AG04449 (cell line): Measurements from ENCODE around the gene FHIP1B.

ENCODE experiments used
- CTCF ChIA-PET: fragments of 350-600 bp; formaldehyde crosslinking; extraction: SDS; loops from one replicate; lab custom pipeline; 2021; ENCODE audit warnings: antibody characterized with exemption; lab: Yijun Ruan, JAX
- POLR2A ChIA-PET: fragments of 400-600, 350-600 bp; formaldehyde crosslinking; extraction: SDS; loops from one replicate; lab custom pipeline; 2020; ENCODE audit warnings: antibody characterized with exemption, inconsistent platforms; lab: Yijun Ruan, JAX
- DNase-seq: peaks from one replicate; pipeline ENCODE4 v3.0.0-alpha.2; 2010; ENCODE audit warnings: low read depth, low spot score
- H3K4me3 ChIP-seq: 2 replicates; pipeline ENCODE4 v1.5.1; 2011; ENCODE audit warnings: low read depth, mild to moderate bottlenecking, control low read depth, low read length
- CTCF ChIP-seq: IDR thresholded peaks from one replicate; pipeline ENCODE4 v1.5.1; 2011; ENCODE audit warnings: mild to moderate bottlenecking, moderate library complexity, low read length, control low read depth, inconsistent platforms; ENCODE audit not compliant: insufficient read depth; ENCODE audit errors: missing control alignments

FHIP1B gene

GRCh38 chr11:6237266-6237665 lies 2.8 kb upstream of the FHIP1B start:
- POLR2A ChIA-PET = interaction anchor here (1.3 kb wide), 1 partner anchor 82 kb away, joined by 3 read pairs; no protein-coding TSS in a partner anchor

GRCh38 chr11:6233984-6234386 lies 451 bp downstream of the FHIP1B start:
- CTCF ChIA-PET = interaction anchor here (1.1 to 5.2 kb wide), 6 partner anchors 17 to 130 kb away, joined by 3 to 44 read pairs (median 10); no protein-coding TSS in a partner anchor
- no peak for DNase-seq
- POLR2A ChIA-PET = interaction anchor here (0.6 to 0.7 kb wide), 2 partner anchors 86 to 271 kb away, joined by 3 read pairs; no protein-coding TSS in a partner anchor
- TF ChIP-seq CTCF = no peak
- H3K4me3 ChIP-seq = peak overlapping the region; percentile 98

More at GRCh38 chr11:6237266-6237665, 2.8 kb upstream of the FHIP1B start:
- no peak overlapping the region for H3K4me3 ChIP-seq
- CTCF ChIA-PET = interaction anchor here (1.0 to 5.2 kb wide), 4 partner anchors 14 to 125 kb away, joined by 3 to 44 read pairs (median 10); no protein-coding TSS in a partner anchor
- DNase-seq = no peak
- no peak for TF ChIP-seq CTCF

GRCh38 chr11:6232899-6233298 lies 1.5 kb downstream of the FHIP1B start:
- no peak for DNase-seq
- no peak overlapping the region for H3K4me3 ChIP-seq
- CTCF ChIA-PET = interaction anchor here (2.2 to 2.6 kb wide), 3 partner anchors 18 to 131 kb away, joined by 10 to 11 read pairs (median 10); no protein-coding TSS in a partner anchor
- POLR2A ChIA-PET = no interaction called here
- TF ChIP-seq CTCF = no peak

- POLR2A ChIA-PET = no interaction called here
Measured at GRCh38 chr11:6229911-6230310, 4.5 kb downstream of the FHIP1B start.

GRCh38 chr11:6228520-6228919 lies 5.9 kb downstream of the FHIP1B start:
- no peak for DNase-seq
- no peak overlapping the region for H3K4me3 ChIP-seq
- ChIA-PET CTCF (interaction anchor here (1.0 to 3.5 kb wide), 5 partner anchors 8 to 151 kb away, joined by 3 to 9 read pairs (median 4); no protein-coding TSS in a partner anchor), POLR2A (no interaction called here)
- no peak for TF ChIP-seq CTCF

More at GRCh38 chr11:6229911-6230310, 4.5 kb downstream of the FHIP1B start:
- DNase-seq = no peak
- CTCF ChIA-PET = interaction anchor here (1.1 to 3.5 kb wide), 5 partner anchors 9 to 149 kb away, joined by 3 to 9 read pairs (median 8); no protein-coding TSS in a partner anchor
- H3K4me3 ChIP-seq = no peak overlapping the region
- TF ChIP-seq CTCF = no peak

GRCh38 chr11:6225896-6226295 lies 8.5 kb downstream of the FHIP1B start:
- TF ChIP-seq CTCF = no peak
- CTCF ChIA-PET = interaction anchor here (0.7 to 2.9 kb wide), 4 partner anchors 26 to 153 kb away, joined by 3 to 9 read pairs (median 6); no protein-coding TSS in a partner anchor
- DNase-seq = no peak
- H3K4me3 ChIP-seq = no peak overlapping the region
- POLR2A ChIA-PET = no interaction called here
